Vagina (tissue), 2 donors: Measurements from ENCODE around the gene KAZN.

Experiments used
- CTCF ChIP-seq, 3 experiments: fragments of 450-650 bp in 2 of 3; fragments of 200-600 bp in 1 of 3; sonication (generic) in 1 of 3; IDR thresholded peaks; one replicate each; pipeline ENCODE4 v1.5.1; 2017 to 2019; ENCODE audit warnings: antibody characterized with exemption in 3 of 3, mild to moderate bottlenecking in 2 of 3, moderate library complexity in 2 of 3
- POLR2A ChIP-seq, 2 donors: fragments of 450-650 bp; IDR thresholded peaks; one replicate each; pipeline ENCODE4 v1.6.1; 2017; ENCODE audit warnings: antibody characterized with exemption in 2 of 2, mild to moderate bottlenecking in 2 of 2, moderate library complexity in 2 of 2

- TF ChIP-seq CTCF (IDR thresholded peaks at IDR 0.05) (no peak), POLR2A (IDR thresholded peaks at IDR 0.05) (no peak)
Measured at GRCh38 chr1:14842891-14843290, 244.4 kb downstream of the KAZN start.
